Ishikawa (cell line): ENCODE measurements around the gene RASSF7.

Experiments
- CEBPB ChIP-seq: IDR thresholded peaks from 2 replicates; pipeline ENCODE4 v1.6.1; 2012
- CREB1 ChIP-seq: IDR thresholded peaks from 2 replicates; pipeline ENCODE4 v1.6.1; 2012; ENCODE audit warnings: low read depth
- EP300 ChIP-seq: IDR thresholded peaks from 2 replicates; pipeline ENCODE4 v1.6.1; 2012; ENCODE audit warnings: borderline replicate concordance
- FOXM1 ChIP-seq: IDR thresholded peaks from 2 replicates; pipeline ENCODE4 v1.6.1; 2012; ENCODE audit warnings: low read depth, borderline replicate concordance
- RAD21 ChIP-seq: IDR thresholded peaks from 2 replicates; pipeline ENCODE4 v1.6.1; 2012; ENCODE audit warnings: low read depth
- REST ChIP-seq: IDR thresholded peaks from 2 replicates; pipeline ENCODE4 v1.6.1; 2012; ENCODE audit warnings: low read depth, mild to moderate bottlenecking
- TCF12 ChIP-seq: IDR thresholded peaks from 2 replicates; pipeline ENCODE4 v1.6.1; 2012; ENCODE audit warnings: low read depth
- TEAD4 ChIP-seq: IDR thresholded peaks from 2 replicates; pipeline ENCODE4 v1.6.1; 2012
- YY1 ChIP-seq: IDR thresholded peaks from 2 replicates; pipeline ENCODE4 v1.6.1; 2012; ENCODE audit warnings: low read depth
- ZBTB7A ChIP-seq: IDR thresholded peaks from 2 replicates; pipeline ENCODE4 v1.6.1; 2012; ENCODE audit warnings: low read depth
- TF ChIP-seq, protein P1 (sequence below): IDR thresholded peaks from 2 replicates; pipeline ENCODE4 v1.6.1; 2012
- TF ChIP-seq, protein P2 (sequence below): IDR thresholded peaks from 2 replicates; pipeline ENCODE4 v1.6.1; 2012

GRCh38 chr11:573146-573759 is 12.5 kb downstream of the RASSF7 start:
- TF ChIP-seq RAD21 (no peak), ZBTB7A (no peak), YY1 (no peak), FOXM1 (no peak), REST (no peak), EP300 (no peak), TCF12 (no peak), CEBPB (no peak), CREB1 (no peak), TEAD4 (no peak)
- TF ChIP-seq, protein P1, sequence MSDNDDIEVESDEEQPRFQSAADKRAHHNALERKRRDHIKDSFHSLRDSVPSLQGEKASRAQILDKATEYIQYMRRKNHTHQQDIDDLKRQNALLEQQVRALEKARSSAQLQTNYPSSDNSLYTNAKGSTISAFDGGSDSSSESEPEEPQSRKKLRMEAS: no peak
- TF ChIP-seq, protein P2, sequence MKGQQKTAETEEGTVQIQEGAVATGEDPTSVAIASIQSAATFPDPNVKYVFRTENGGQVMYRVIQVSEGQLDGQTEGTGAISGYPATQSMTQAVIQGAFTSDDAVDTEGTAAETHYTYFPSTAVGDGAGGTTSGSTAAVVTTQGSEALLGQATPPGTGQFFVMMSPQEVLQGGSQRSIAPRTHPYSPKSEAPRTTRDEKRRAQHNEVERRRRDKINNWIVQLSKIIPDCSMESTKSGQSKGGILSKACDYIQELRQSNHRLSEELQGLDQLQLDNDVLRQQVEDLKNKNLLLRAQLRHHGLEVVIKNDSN: no peak
